Measurements from ENCODE around the gene ANKS1A.
A peak's percentile ranks its signal among the peaks of the same experiment; 100 is the strongest.
"Not testable (repeated sequence)": the region's sequence is repeated elsewhere in the genome, so short reads cannot be mapped to it uniquely, and the experiment has no call there.

ANKS1A gene

GRCh38 chr6:34920097-34920496 lies 31.0 kb downstream of the ANKS1A start:
- DNase-seq (ENCODE audit: low read depth in 2 of 2) = no peak

- peak in 1 of 2 experiments; percentile 9 for DNase-seq (ENCODE audit: low read depth in 2 of 2)
These were observed 33.2 kb downstream of the ANKS1A start for GRCh38 chr6:34922177-34922663.

GRCh38 chr6:34924831-34925625 lies 36.0 kb downstream of the ANKS1A start:
- no peak for DNase-seq (ENCODE audit: low read depth in 2 of 2)

GRCh38 chr6:34926655-34927054 lies 37.6 kb downstream of the ANKS1A start:
- DNase-seq (ENCODE audit: low read depth in 2 of 2) = peak; percentile 11 to 12

GRCh38 chr6:34928220-34928619 lies 39.2 kb downstream of the ANKS1A start:
- no peak for DNase-seq (ENCODE audit: low read depth in 2 of 2)

GRCh38 chr6:34928695-34929094 lies 39.6 kb downstream of the ANKS1A start:
- DNase-seq (ENCODE audit: low read depth in 2 of 2) = no peak

GRCh38 chr6:34929241-34929978 lies 40.4 kb downstream of the ANKS1A start:
- no peak for DNase-seq (ENCODE audit: low read depth in 2 of 2)

GRCh38 chr6:34930221-34930620 lies 41.2 kb downstream of the ANKS1A start:
- no peak for DNase-seq (ENCODE audit: low read depth in 2 of 2)

- DNase-seq (ENCODE audit: low read depth in 2 of 2) = not testable (repeated sequence)
These were observed 43.1 kb downstream of the ANKS1A start for GRCh38 chr6:34932202-34932601.

GRCh38 chr6:34934516-34934915 lies 45.5 kb downstream of the ANKS1A start:
- DNase-seq (ENCODE audit: low read depth in 2 of 2) = peak; percentile 43 to 56

- DNase-seq (ENCODE audit: low read depth in 2 of 2) = no peak
These were observed 49.2 kb downstream of the ANKS1A start for GRCh38 chr6:34938268-34938667.

GRCh38 chr6:34940030-34940434 lies 51.0 kb downstream of the ANKS1A start:
- DNase-seq (ENCODE audit: low read depth in 2 of 2) = no peak

GRCh38 chr6:34941421-34941820 lies 52.4 kb downstream of the ANKS1A start:
- DNase-seq (ENCODE audit: low read depth in 2 of 2) = no peak

GRCh38 chr6:34945317-34945716 lies 56.3 kb downstream of the ANKS1A start:
- no peak for DNase-seq (ENCODE audit: low read depth in 2 of 2)

GRCh38 chr6:34947561-34947960 lies 58.5 kb downstream of the ANKS1A start:
- DNase-seq (ENCODE audit: low read depth in 2 of 2) = no peak

- DNase-seq (ENCODE audit: low read depth in 2 of 2) = no peak
These were observed 60.6 kb downstream of the ANKS1A start for GRCh38 chr6:34949636-34950035.

- no peak for DNase-seq (ENCODE audit: low read depth in 2 of 2)
These were observed 61.8 kb downstream of the ANKS1A start for GRCh38 chr6:34950849-34951248.

GRCh38 chr6:34951731-34952130 lies 62.7 kb downstream of the ANKS1A start:
- DNase-seq (ENCODE audit: low read depth in 2 of 2) = no peak

GRCh38 chr6:34953061-34954025 lies 64.3 kb downstream of the ANKS1A start:
- DNase-seq (ENCODE audit: low read depth in 2 of 2) = peak in 1 of 2 experiments; percentile 20

- DNase-seq (ENCODE audit: low read depth in 2 of 2) = no peak
These were observed 66.4 kb downstream of the ANKS1A start for GRCh38 chr6:34955442-34955841.

GRCh38 chr6:34957231-34957783 lies 68.3 kb downstream of the ANKS1A start:
- DNase-seq (ENCODE audit: low read depth in 2 of 2) = no peak

Data from fibroblast of skin of left quadriceps (primary cell).